ENCODE data around the gene TRPM5. TPM values are rescaled to one million over a fixed set of nuclear protein-coding genes. Genes with fewer than 3 reads are reported as not detected.

Gene TRPM5
- total RNA-seq, 1 donor from 2014 or later = not detected

DNA sequence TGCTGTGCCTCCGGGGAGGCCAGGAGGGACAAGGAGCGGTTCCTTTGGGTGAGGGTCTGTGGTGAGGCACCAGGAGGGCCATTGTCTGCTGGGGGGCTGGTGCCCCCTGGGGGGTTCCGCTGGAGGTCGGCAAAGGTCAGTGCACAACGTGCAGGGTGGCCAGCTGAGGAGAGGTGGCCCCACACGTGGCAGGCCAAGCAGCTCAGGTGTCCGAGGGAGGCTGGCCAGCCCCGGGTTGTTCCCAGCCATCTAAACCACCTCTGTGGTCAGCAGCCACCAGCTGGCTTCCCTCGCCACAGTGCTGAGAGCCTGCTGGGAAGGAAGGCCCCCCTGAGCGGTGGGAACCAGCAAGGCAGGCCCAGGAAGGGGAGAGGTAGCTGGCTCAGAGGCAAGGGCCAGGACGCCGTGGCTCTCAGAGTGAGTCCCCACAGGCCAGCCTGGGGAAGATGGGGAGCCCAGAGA, 39.5 kb downstream of the TRPM5 start:
- Mint-ChIP-seq H3K4me3 (no peak overlapping the region), H3K27me3 (ENCODE audit: insufficient read depth) (no peaks in the 10 kb centered on the region), H3K36me3 (ENCODE audit: low read depth) (peaks cover 6% of the 10 kb centered on the region), H3K4me1 (ENCODE audit: low read depth) (no peaks in the 10 kb centered on the region), H3K9me3 (no peaks in the 10 kb centered on the region), H3K27ac (no peak overlapping the region)
- DNase-seq (ENCODE audit: low spot score) = no peak
- intact Hi-C loops (cut with micrococcal nuclease) = loop anchor here (5.0 kb wide), 1 partner anchor 552 kb away; the partner anchor contains the start of gene LSP1

DNA sequence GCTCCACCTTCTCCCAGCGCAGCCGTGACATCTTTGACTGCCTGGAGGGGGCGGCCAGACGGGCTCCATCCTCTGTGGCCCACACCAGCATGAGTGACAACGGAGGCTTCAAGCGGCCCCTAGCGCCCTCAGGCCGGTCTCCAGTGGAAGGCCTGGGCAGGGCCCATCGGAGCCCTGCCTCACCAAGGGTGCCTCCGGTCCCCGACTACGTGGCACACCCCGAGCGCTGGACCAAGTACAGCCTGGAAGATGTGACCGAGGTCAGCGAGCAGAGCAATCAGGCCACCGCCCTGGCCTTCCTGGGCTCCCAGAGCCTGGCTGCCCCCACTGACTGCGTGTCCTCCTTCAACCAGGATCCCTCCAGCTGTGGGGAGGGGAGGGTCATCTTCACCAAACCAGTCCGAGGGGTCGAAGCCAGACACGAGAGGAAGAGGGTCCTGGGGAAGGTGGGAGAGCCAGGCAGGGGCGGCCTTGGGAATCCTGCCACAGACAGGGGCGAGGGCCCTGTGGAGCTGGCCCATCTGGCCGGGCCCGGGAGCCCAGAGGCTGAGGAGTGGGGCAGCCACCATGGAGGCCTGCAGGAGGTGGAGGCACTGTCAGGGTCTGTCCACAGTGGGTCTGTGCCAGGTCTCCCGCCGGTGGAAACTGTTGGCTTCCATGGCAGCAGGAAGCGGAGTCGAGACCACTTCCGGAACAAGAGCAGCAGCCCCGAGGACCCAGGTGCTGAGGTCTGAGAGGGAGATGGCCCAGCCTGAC, 41.2 kb downstream of the TRPM5 start:
- H3K9me3 Mint-ChIP-seq = no peaks in the 10 kb centered on the region
- no peaks in the 10 kb centered on the region for H3K27me3 Mint-ChIP-seq (ENCODE audit: insufficient read depth)
- no peak for DNase-seq (ENCODE audit: low spot score)
- peaks cover 6% of the 10 kb centered on the region for H3K36me3 Mint-ChIP-seq (ENCODE audit: low read depth)
- intact Hi-C loops (cut with micrococcal nuclease) = loop anchor here (5.0 kb wide), 1 partner anchor 551 kb away; the partner anchor contains the start of gene LSP1
- no peak overlapping the region for H3K27ac Mint-ChIP-seq
- peak overlapping the region; percentile 92 for H3K4me3 Mint-ChIP-seq
- H3K4me1 Mint-ChIP-seq (ENCODE audit: low read depth) = no peaks in the 10 kb centered on the region

- no peak for DNase-seq (ENCODE audit: low spot score)
- Mint-ChIP-seq H3K27me3 (ENCODE audit: insufficient read depth) (no peaks in the 10 kb centered on the region), H3K9me3 (no peaks in the 10 kb centered on the region), H3K4me1 (ENCODE audit: low read depth) (no peaks in the 10 kb centered on the region), H3K36me3 (ENCODE audit: low read depth) (peaks cover 8% of the 10 kb centered on the region), H3K4me3 (peak overlapping the region; percentile 92), H3K27ac (no peak overlapping the region)
- intact Hi-C loops (cut with micrococcal nuclease) = loop anchor here (5.0 kb wide), 1 partner anchor 550 kb away; the partner anchor contains the start of gene LSP1
Measured at GRCh38 chr11:2402106-2402505, 42.2 kb downstream of the TRPM5 start.

DNA sequence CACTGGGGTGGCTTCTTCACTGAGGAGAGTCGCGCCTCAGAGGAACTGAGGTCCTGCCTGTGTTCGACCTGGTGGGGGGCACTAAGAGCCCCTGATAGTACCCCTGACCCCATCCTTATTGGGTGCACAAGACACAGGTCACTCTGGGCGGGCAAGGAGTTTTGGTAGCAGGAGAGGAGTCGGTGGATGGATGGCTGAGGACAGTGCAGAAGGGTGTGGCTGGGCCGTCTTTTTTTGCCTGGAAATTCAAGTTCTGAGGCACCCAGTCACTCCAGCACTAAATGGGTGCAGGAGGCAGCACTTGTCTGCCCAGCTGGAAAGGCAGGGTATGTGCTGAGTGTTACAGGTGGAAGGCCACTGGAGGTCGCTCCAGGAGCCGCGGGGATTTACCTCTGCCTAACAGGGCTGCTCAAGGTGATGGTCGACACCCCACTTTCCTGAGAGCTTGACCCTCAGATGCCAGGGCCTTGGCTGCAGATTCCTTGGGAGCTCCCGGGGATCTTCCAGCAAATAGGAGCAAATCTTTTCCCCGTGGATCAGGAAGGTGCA, 42.8 kb downstream of the TRPM5 start:
- no peaks in the 10 kb centered on the region for H3K27me3 Mint-ChIP-seq (ENCODE audit: insufficient read depth)
- H3K4me1 Mint-ChIP-seq (ENCODE audit: low read depth) = no peaks in the 10 kb centered on the region
- H3K27ac Mint-ChIP-seq = peak overlapping the region; percentile 72
- H3K36me3 Mint-ChIP-seq (ENCODE audit: low read depth) = peaks cover 8% of the 10 kb centered on the region
- peak overlapping the region; percentile 92 for H3K4me3 Mint-ChIP-seq
- DNase-seq (ENCODE audit: low spot score) = no peak
- intact Hi-C loops (cut with micrococcal nuclease) = loop anchor here (5.0 kb wide), 1 partner anchor 549 kb away; the partner anchor contains the start of gene LSP1
- H3K9me3 Mint-ChIP-seq = no peaks in the 10 kb centered on the region

GRCh38 chr11:2400762-2401435, 43.4 kb downstream of the TRPM5 start:
- Mint-ChIP-seq H3K4me1 (ENCODE audit: low read depth) (no peaks in the 10 kb centered on the region), H3K4me3 (peak overlapping the region; percentile 92), H3K27ac (peak overlapping the region; percentile 84), H3K27me3 (ENCODE audit: insufficient read depth) (no peaks in the 10 kb centered on the region), H3K36me3 (ENCODE audit: low read depth) (peaks cover 8% of the 10 kb centered on the region), H3K9me3 (no peaks in the 10 kb centered on the region)
- DNase-seq (ENCODE audit: low spot score) = no peak
- intact Hi-C loops (cut with micrococcal nuclease) = loop anchor here (1.0 to 5.0 kb wide), 11 partner anchors 19 to 1021 kb away; partner anchors contain the start of genes LSP1, NAP1L4, PHLDA2 and TRPM5

DNA sequence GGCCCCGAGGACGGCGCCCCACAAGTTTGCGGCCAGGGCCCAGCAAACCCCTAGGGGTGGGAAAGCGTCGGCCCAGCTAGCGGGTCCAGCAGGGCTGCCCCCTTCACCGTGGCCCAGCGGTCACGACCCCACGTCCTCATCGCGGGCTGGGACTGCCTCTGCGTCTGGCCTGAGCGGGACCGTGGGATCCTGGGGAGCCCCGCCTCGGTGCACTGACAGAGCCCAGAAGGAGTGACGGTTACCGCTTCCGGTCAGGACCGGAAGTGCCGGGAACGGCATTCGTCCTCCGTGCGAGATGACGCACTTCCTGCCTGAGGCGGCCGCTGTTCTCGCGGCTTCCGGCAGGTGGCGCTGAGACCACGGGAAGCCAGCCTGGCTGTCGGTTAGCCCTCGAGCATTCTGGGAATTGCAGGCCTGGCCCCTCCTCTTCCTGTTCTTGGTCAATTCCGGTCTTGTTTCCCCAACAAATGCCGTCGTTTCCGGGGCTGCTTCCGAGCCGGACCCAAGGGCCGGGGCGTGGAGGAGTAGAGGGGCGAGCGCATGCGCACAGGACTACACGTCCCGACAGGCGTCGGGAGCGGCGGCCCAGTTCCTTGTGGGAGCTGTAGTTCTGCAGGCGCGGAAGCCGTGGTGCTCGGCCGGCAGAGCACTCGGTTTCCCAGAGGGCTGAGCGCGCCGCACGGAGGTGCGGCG, 44.1 kb downstream of the TRPM5 start, which contains the start of gene TSSC4:
Gene TSSC4, plus strand, starts transcription at position 682 of the 693 bp plus-strand sequence. CDS start 1,884 bp downstream, outside the sequence.
- H3K27me3 Mint-ChIP-seq (ENCODE audit: insufficient read depth) = no peaks in the 10 kb centered on the region
- H3K27ac Mint-ChIP-seq = peak within 1 kb of the TSS; percentile 84
- H3K4me3 Mint-ChIP-seq = peak within 1 kb of the TSS; percentile 92
- H3K9me3 Mint-ChIP-seq = no peaks in the 10 kb centered on the region
- H3K36me3 Mint-ChIP-seq (ENCODE audit: low read depth) = peaks cover 8% of the 10 kb centered on the region
- intact Hi-C loops (cut with micrococcal nuclease) = loop anchor here (1.0 to 5.0 kb wide), 11 partner anchors 20 to 1022 kb away; partner anchors contain the start of genes LSP1, NAP1L4, PHLDA2 and TRPM5
- peak; percentile 99 for DNase-seq (ENCODE audit: low spot score)
- H3K4me1 Mint-ChIP-seq (ENCODE audit: low read depth) = no peaks in the 10 kb centered on the region

DNA sequence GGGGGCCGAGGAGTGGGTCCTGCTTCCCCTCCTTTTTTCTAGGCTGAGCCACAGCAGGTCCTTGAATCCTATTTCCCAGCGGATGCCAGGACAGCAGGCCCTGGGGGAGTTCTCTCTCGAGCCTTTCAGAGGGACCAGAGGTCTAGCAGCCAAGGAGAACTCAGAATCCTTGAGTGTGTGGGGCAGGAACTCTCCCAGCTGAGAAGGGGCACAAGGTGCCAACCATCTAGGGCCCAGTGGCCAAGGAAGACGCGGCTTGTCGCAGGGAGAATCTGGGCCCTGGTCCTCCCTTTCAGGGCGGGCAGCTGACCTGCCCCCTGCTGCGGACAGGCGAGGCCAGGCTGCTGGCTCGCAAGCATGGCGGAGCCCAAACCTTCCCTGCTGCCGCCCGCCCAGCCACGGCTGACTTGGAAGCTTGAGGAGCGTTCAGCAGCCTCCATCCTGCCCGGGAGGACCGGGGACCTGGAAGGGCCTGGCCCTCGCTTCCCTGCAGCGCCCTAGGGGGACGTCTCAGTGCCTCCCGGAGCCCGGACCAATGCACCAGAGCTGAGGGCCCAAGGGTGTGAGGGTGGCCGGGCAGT, 44.7 kb downstream of the TRPM5 start:
- intact Hi-C loops (cut with micrococcal nuclease) = loop anchor here (1.0 to 5.0 kb wide), 11 partner anchors 21 to 1023 kb away; partner anchors contain the start of genes LSP1, NAP1L4, PHLDA2 and TRPM5
- Mint-ChIP-seq H3K27ac (peak overlapping the region; percentile 84), H3K4me1 (ENCODE audit: low read depth) (no peaks in the 10 kb centered on the region), H3K36me3 (ENCODE audit: low read depth) (peaks cover 8% of the 10 kb centered on the region), H3K4me3 (peak overlapping the region; percentile 92), H3K27me3 (ENCODE audit: insufficient read depth) (no peaks in the 10 kb centered on the region), H3K9me3 (no peaks in the 10 kb centered on the region)
- no peak for DNase-seq (ENCODE audit: low spot score)

DNA sequence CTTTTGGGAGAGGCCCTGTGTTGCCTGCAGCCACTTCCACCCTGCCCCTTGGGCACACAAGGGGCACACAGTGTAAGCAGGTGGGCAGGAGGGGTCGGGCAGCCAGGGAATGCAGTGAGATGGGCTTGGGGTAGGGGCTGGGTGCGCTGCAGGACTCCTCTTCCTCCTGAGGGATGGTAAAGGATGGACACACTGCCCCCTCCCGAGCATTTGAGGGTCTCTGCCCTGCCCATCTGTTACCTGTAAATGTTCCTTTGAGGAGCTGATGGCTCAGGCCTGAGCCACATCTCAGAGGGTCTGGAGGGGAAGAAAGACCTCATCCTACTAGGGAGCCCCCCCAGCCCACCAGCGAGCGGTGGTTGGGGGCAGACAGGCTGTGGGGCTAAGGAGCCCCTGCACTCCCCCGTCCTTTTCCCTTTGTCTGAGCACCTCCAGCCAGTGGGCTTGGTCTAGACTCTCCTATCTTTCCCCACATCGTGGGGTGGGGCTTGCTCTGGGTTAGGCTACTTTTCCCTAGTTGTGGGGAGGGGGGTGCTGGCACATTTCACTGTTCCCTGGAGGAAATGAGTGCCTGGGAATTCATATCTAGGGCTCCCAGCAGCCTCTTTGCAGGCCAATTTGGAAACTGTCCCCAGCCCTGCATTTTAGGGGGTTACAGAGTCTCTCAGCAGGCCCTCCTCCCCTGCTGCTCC, 45.5 kb downstream of the TRPM5 start:
- Mint-ChIP-seq H3K4me3 (peak overlapping the region; percentile 92), H3K27ac (peak overlapping the region; percentile 84), H3K4me1 (ENCODE audit: low read depth) (no peaks in the 10 kb centered on the region)

GRCh38 chr11:2397005-2397404, 47.3 kb downstream of the TRPM5 start:
- H3K36me3 Mint-ChIP-seq (ENCODE audit: low read depth) = peaks cover 5% of the 10 kb centered on the region
- no peaks in the 10 kb centered on the region for H3K4me1 Mint-ChIP-seq (ENCODE audit: low read depth)
- no peak overlapping the region for H3K4me3 Mint-ChIP-seq
- H3K27ac Mint-ChIP-seq = no peak overlapping the region
- intact Hi-C loops (cut with micrococcal nuclease) = no loop called here
- H3K27me3 Mint-ChIP-seq (ENCODE audit: insufficient read depth) = no peaks in the 10 kb centered on the region
- DNase-seq (ENCODE audit: low spot score) = no peak
- H3K9me3 Mint-ChIP-seq = no peaks in the 10 kb centered on the region

More for the DNA sequence above, 45.5 kb downstream of the TRPM5 start:
- Mint-ChIP-seq H3K9me3 (no peaks in the 10 kb centered on the region), H3K27me3 (ENCODE audit: insufficient read depth) (no peaks in the 10 kb centered on the region), H3K36me3 (ENCODE audit: low read depth) (peaks cover 8% of the 10 kb centered on the region)
- DNase-seq (ENCODE audit: low spot score) = no peak
- intact Hi-C loops (cut with micrococcal nuclease) = no loop called here

DNA sequence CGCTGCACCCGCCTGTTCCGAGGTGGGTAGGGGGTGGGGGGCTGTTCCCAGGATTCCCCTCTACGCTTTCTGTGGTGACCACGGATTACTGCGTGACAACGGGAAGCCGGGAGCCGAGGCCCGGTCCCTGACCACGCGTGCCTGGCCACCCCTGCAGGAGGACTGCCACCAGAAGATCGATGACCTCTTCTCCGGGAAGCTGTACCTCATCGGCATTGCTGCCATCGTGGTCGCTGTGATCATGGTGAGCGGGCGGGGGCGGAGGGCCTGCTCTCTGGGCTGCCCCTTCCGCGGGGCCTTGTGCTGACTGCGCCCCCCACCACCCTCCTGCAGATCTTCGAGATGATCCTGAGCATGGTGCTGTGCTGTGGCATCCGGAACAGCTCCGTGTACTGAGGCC, 47.8 kb downstream of the TRPM5 start:
- Mint-ChIP-seq H3K4me1 (ENCODE audit: low read depth) (no peaks in the 10 kb centered on the region), H3K9me3 (no peaks in the 10 kb centered on the region), H3K36me3 (ENCODE audit: low read depth) (peaks cover 5% of the 10 kb centered on the region), H3K27me3 (ENCODE audit: insufficient read depth) (no peaks in the 10 kb centered on the region), H3K27ac (no peak overlapping the region), H3K4me3 (no peak overlapping the region)
- no peak for DNase-seq (ENCODE audit: low spot score)
- intact Hi-C loops (cut with micrococcal nuclease) = no loop called here

- intact Hi-C loops (cut with micrococcal nuclease) = no loop called here
- no peak for DNase-seq (ENCODE audit: low spot score)
- H3K9me3 Mint-ChIP-seq = no peaks in the 10 kb centered on the region
- no peaks in the 10 kb centered on the region for H3K27me3 Mint-ChIP-seq (ENCODE audit: insufficient read depth)
- no peak overlapping the region for H3K4me3 Mint-ChIP-seq
- no peak overlapping the region for H3K27ac Mint-ChIP-seq
- H3K4me1 Mint-ChIP-seq (ENCODE audit: low read depth) = no peaks in the 10 kb centered on the region
- H3K36me3 Mint-ChIP-seq (ENCODE audit: low read depth) = peaks cover 3% of the 10 kb centered on the region
Measured at GRCh38 chr11:2395856-2396255, 48.5 kb downstream of the TRPM5 start.
